DOHH2 (cell line): ENCODE data around the gene PCBP2.

Source experiments
- H3F3A ChIP-seq: fragments of 200-600 bp; sonication (generic), shearing (Covaris generic); 2 replicates; pipeline ENCODE4 v1.6.0; 2016; ENCODE audit warnings: antibody characterized with exemption, mild to moderate bottlenecking; ENCODE audit not compliant: control insufficient read depth, insufficient read depth
- H3K27ac ChIP-seq: fragments of 200-600 bp; sonication (generic); 2 replicates; pipeline ENCODE4 v1.5.1; 2014; ENCODE audit warnings: low read depth, mild to moderate bottlenecking, low read length, moderate library complexity
- H3K27me3 ChIP-seq: fragments of 200-600 bp; sonication (generic); 2 replicates; pipeline ENCODE4 v1.6.1; 2014; ENCODE audit warnings: mild to moderate bottlenecking, low read length, mixed read lengths; ENCODE audit not compliant: control insufficient read depth
- H3K36me3 ChIP-seq: fragments of 200-600 bp; sonication (generic); 2 replicates; pipeline ENCODE4 v1.6.1; 2014; ENCODE audit warnings: mild to moderate bottlenecking, low read length, moderate library complexity, mixed read lengths; ENCODE audit not compliant: control insufficient read depth
- H3K4me1 ChIP-seq: fragments of 200-600 bp; sonication (generic); 2 replicates; pipeline ENCODE4 v1.6.1; 2014; ENCODE audit warnings: mild to moderate bottlenecking, low read length, mixed read lengths; ENCODE audit not compliant: control insufficient read depth
- H3K4me2 ChIP-seq: fragments of 200-600 bp; sonication (generic); 2 replicates; pipeline ENCODE4 v1.6.0; 2014; ENCODE audit warnings: mild to moderate bottlenecking, low read length, moderate library complexity
- H3K4me3 ChIP-seq: fragments of 200-600 bp; sonication (generic); 2 replicates; pipeline ENCODE4 v1.5.1; 2014; ENCODE audit warnings: mild to moderate bottlenecking, low read length, mixed read lengths
- H3K79me2 ChIP-seq: fragments of 200-600 bp; sonication (generic); 2 replicates; pipeline ENCODE4 v1.6.1; 2014; ENCODE audit warnings: mild to moderate bottlenecking, low read length, mixed read lengths; ENCODE audit not compliant: control insufficient read depth
- H3K9me2 ChIP-seq: fragments of 200-600 bp; sonication (generic); replicated peaks from 2 replicates; pipeline ENCODE4 v1.6.1; 2014; ENCODE audit warnings: mild to moderate bottlenecking, low read length, mixed read lengths; ENCODE audit not compliant: control insufficient read depth
- H3K9me3 ChIP-seq: fragments of 200-600 bp; sonication (generic); 2 replicates; pipeline ENCODE4 v1.6.1; 2014; ENCODE audit warnings: antibody characterized with exemption, low read length, mixed read lengths; ENCODE audit not compliant: control insufficient read depth, insufficient read depth
- H4K20me1 ChIP-seq: fragments of 200-600 bp; sonication (generic); 2 replicates; pipeline ENCODE4 v1.6.0; 2014; ENCODE audit warnings: low read depth, mild to moderate bottlenecking, antibody characterized with exemption, low read length, moderate library complexity; ENCODE audit not compliant: control insufficient read depth, insufficient read depth
- EZH2phosphoT487 ChIP-seq: fragments of 200-600 bp; sonication (generic); IDR thresholded peaks from 2 replicates; pipeline ENCODE4 v1.6.1; 2017; ENCODE audit warnings: borderline replicate concordance, mild to moderate bottlenecking, antibody characterized with exemption, low read length, moderate library complexity, mixed read lengths
- TF ChIP-seq, protein P1 (sequence below): fragments of 200-600 bp; sonication (generic); IDR thresholded peaks from one replicate; pipeline ENCODE4 v1.5.1; 2014; ENCODE audit warnings: antibody characterized with exemption, mild to moderate bottlenecking, low read depth, low read length; ENCODE audit not compliant: poor library complexity, severe bottlenecking

PCBP2 gene

DNA sequence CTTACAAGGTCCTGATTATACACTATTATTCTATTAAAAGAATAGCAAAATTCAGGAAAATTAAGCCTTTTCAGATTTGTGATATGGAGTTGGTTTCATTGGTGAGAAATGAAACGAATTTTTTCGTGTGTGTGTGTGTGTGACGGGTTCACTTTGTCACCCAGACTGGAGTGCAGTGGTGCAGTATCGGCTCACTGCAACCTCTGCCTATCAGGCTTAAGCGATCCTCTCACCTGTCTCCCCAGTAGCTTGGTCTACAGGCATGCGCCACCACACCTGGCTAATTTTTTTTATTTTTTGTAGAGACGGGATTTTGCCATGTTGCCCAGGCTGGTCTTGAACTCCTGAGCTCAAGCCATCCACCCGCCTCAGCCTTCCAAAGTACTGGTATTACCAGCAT is 9.7 kb downstream of the PCBP2 start:
- Histone ChIP-seq H3K36me3 (peaks cover 99% of the 10 kb centered on the region), H3K4me2 (no peak overlapping the region), H4K20me1 (peaks cover 19% of the 10 kb centered on the region), H3F3A (peaks cover 15% of the 10 kb centered on the region), H3K27ac (no peak overlapping the region), H3K9me3 (no peaks in the 10 kb centered on the region), H3K27me3 (no peaks in the 10 kb centered on the region), H3K79me2 (peaks cover 95% of the 10 kb centered on the region), H3K4me3 (no peak overlapping the region), H3K4me1 (0 out of 2 replicates have a peak, but pooled peaks cover 3% of the 10 kb centered on the region), H3K9me2 (no peaks in the 10 kb centered on the region)
- TF ChIP-seq, protein P1, sequence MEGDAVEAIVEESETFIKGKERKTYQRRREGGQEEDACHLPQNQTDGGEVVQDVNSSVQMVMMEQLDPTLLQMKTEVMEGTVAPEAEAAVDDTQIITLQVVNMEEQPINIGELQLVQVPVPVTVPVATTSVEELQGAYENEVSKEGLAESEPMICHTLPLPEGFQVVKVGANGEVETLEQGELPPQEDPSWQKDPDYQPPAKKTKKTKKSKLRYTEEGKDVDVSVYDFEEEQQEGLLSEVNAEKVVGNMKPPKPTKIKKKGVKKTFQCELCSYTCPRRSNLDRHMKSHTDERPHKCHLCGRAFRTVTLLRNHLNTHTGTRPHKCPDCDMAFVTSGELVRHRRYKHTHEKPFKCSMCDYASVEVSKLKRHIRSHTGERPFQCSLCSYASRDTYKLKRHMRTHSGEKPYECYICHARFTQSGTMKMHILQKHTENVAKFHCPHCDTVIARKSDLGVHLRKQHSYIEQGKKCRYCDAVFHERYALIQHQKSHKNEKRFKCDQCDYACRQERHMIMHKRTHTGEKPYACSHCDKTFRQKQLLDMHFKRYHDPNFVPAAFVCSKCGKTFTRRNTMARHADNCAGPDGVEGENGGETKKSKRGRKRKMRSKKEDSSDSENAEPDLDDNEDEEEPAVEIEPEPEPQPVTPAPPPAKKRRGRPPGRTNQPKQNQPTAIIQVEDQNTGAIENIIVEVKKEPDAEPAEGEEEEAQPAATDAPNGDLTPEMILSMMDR = no peak
- TF ChIP-seq EZH2phosphoT487 = no peak

DNA sequence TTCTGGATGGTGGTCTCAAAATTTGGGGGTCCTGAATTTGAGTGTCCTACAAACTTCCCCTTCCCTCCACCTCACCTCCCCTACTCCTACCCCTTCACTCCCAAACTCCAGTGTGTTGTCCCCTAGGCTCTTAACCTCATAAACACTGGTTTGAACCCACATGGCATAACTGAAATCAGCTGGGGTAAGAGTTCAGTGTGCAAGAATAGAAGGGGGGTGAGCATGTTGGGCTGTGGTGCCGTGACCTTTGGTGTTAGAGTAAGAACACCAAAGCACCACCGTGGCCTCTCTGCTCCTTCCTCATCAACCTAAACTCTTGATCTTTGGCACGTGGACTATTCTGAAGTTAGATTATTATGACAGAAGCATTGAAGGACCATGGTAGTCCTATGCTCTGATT is 11.0 kb downstream of the PCBP2 start:
- 0 out of 2 replicates have a peak, but pooled peaks cover 3% of the 10 kb centered on the region for H3K4me1 ChIP-seq
- no peaks in the 10 kb centered on the region for H3K9me2 ChIP-seq
- peaks cover 99% of the 10 kb centered on the region for H3K36me3 ChIP-seq
- peaks cover 19% of the 10 kb centered on the region for H3F3A ChIP-seq
- no peak for TF ChIP-seq EZH2phosphoT487
- TF ChIP-seq, protein P1 = no peak
- H3K4me3 ChIP-seq = no peak overlapping the region
- H3K79me2 ChIP-seq = peaks cover 94% of the 10 kb centered on the region
- no peak overlapping the region for H3K27ac ChIP-seq
- H3K9me3 ChIP-seq = no peaks in the 10 kb centered on the region
- no peaks in the 10 kb centered on the region for H3K27me3 ChIP-seq
- H4K20me1 ChIP-seq = peaks cover 17% of the 10 kb centered on the region
- no peak overlapping the region for H3K4me2 ChIP-seq

DNA sequence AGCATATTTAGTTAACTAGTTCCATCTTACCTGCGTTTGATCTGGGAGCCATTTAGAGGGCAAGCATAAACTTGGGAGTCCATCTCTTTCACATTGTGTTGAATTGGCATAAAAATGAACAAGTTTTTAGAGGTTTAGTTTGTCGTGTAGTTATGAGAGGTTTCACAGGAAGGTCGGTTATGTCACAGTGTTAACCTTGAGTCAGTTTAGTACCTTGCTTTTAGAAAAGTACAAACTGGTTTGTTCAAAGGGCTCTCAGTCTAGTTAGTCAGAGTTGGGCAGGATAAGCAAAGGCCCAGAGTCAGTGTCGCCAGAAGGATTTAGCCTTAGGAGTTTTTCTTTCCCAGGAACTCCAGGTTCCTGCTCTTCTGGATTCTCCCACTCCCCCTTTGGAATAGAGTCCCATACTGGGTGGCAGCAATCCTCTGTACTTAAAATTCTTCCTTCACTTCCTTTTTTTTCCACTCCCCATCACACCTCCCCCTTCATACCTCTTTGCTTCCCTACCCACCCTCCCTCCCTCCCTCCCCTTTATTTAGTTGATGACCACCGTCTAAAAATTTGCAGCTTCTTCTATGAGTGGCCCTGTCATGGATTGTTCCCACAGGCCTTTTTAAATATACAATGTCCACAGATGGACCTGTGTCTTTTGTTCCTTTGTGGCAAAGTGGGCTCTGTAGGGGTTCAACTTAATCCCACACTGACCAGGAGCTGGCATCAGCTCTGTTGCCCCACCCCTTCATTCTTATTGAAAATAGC is 12.1 kb downstream of the PCBP2 start:
- H3K4me2 ChIP-seq = no peak overlapping the region
- peaks cover 18% of the 10 kb centered on the region for H3F3A ChIP-seq
- H3K9me2 ChIP-seq = no peaks in the 10 kb centered on the region

More for the DNA sequence above, 12.1 kb downstream of the PCBP2 start:
- no peak overlapping the region for H3K27ac ChIP-seq
- H3K4me1 ChIP-seq = 0 out of 2 replicates have a peak, but pooled peaks cover 3% of the 10 kb centered on the region
- TF ChIP-seq, protein P1 = no peak
- TF ChIP-seq EZH2phosphoT487 = no peak
- no peak overlapping the region for H3K4me3 ChIP-seq
- no peaks in the 10 kb centered on the region for H3K9me3 ChIP-seq
- no peaks in the 10 kb centered on the region for H3K27me3 ChIP-seq
- H3K79me2 ChIP-seq = peaks cover 93% of the 10 kb centered on the region
- peaks cover 13% of the 10 kb centered on the region for H4K20me1 ChIP-seq
- peaks cover 99% of the 10 kb centered on the region for H3K36me3 ChIP-seq
